HG03460 (cell line): ENCODE data around the gene DNAH8.

Experiments
- ATAC-seq: cut with Tn5 transposase; IDR thresholded peaks from one replicate; pipeline ENCODE4 v1.9.1; 2021; ENCODE audit not compliant: unreplicated experiment

Gene DNAH8

GRCh38 chr6:38944655-38945279 lies 229.7 kb downstream of the DNAH8 start:
- no peak for ATAC-seq

DNA sequence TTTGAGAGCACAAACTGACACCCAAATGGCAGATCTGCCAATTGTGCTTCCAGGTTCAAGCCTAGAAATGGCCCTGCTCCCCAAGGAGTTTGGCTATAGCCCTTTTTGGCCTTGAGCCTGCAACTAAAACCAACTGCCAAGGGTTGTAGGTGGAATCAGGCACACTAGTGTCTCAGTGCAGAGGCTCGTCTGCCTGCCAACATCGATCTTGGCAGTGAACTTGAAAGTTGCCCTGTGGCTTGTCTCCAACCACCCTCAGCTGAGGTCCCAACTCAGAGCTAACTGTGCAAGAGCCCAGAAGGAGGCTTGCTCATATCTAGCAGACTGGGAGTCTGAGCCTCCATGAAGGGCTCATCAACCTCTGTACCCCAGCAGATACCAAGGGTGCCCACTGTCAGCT lies 240.8 kb downstream of the DNAH8 start:
- no peak for ATAC-seq

DNA sequence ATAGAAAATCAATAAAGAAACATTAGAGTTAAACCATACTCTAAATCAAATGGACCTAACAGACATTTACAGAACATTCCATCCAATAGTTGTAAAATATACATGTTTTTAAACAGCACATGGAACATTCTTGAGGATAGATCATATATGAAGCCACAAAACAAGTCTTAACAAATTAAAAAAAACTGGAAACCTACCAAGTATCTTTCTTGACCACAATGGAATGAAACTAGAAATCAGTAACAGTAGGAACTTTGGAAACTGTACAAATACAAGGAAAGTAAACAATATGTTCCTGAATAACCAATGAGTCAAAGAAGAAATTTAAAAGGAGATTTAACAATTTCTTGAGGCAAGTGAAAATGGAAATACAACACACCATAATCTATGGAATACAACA lies 242.3 kb downstream of the DNAH8 start:
- no peak for ATAC-seq

- no peak for ATAC-seq
Observed at GRCh38 chr6:38959138-38959537, 244.0 kb downstream of the DNAH8 start.

GRCh38 chr6:38968702-38969149 lies 253.6 kb downstream of the DNAH8 start:
- no peak for ATAC-seq

- ATAC-seq, result no peak
Observed at GRCh38 chr6:38973178-38974057, 258.3 kb downstream of the DNAH8 start.

- no peak for ATAC-seq
Observed at GRCh38 chr6:38974389-38975151, 259.5 kb downstream of the DNAH8 start.

GRCh38 chr6:38975621-38976049 lies 260.5 kb downstream of the DNAH8 start:
- ATAC-seq, result no peak

- ATAC-seq, result no peak
Observed at GRCh38 chr6:38976051-38976450, 260.9 kb downstream of the DNAH8 start.

DNA sequence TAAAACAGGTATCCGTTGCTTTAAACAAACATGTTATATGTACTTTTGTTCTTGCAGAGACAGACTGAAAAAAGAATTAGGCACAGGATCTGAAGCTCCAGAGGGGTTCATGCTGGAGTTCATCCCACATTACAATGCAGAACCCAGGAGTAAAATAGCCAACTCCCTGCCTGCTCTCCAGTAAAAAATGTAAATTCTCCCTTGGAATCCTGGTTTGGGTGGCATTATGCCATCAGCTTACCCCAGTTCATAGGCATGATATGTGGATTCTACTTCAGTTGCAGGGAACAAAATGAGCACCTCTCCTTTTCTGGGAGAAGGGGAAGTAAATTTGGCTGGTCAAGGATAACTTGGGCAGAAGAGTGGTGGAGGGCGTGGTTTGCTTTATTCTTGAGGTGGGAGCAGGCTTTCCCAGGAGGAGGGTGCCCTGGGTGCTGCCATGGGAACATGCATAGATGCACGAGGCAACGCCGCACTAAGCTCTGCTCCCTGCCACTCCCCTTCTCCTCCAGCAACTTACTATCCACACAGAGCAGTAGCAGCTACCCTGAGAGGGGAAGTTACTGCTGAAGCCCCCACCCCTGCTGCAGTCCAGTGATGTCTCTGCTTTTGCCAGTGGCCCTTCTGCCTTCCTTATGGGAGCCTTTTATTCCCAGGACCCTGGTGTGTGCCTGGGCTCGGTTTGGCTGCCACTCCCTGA lies 261.8 kb downstream of the DNAH8 start:
- ATAC-seq, result no peak

GRCh38 chr6:38978139-38978704 lies 263.1 kb downstream of the DNAH8 start:
- ATAC-seq, result no peak

- no peak for ATAC-seq
Observed at GRCh38 chr6:38982470-38982869, 267.4 kb downstream of the DNAH8 start.

DNA sequence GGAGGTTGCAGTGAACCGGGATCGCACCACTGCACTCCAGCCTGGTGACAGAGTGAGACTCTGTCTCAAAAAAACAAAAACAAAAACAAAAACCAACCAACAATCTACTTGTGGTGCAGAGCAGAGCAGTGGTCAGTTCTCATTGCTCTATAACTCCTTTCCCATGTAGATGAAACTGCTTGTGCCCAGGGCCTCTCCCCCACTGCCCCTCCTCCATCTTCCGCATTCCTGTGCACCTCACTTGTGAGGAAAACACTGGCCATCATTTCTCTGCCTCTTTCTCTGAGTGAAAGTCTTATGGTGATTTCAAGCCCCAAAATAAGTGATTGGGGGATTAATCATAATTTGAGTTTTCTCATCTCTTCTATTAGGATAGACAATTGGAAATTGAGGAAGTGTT lies 269.6 kb downstream of the DNAH8 start:
- no peak for ATAC-seq

DNA sequence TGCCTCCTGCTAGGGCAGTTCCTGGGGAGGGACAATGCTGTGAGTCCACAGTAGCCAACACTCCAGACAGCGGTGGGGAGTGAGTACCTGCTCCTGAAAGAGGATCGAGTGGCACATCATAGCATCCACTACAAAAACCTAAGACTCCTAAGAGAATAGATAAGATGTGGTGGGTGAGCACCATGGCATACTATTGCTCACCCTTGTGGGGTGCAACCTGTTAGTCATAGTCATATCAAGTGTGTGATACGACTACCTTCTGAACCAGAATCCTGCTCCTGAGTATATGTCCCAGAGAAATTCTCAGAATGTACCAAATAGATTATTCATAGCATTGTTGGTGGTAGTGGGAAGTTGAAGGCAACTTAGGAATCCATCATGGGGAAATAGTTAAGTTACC lies 270.7 kb downstream of the DNAH8 start:
- no peak for ATAC-seq

GRCh38 chr6:38987503-38987902 lies 272.4 kb downstream of the DNAH8 start:
- no peak for ATAC-seq

DNA sequence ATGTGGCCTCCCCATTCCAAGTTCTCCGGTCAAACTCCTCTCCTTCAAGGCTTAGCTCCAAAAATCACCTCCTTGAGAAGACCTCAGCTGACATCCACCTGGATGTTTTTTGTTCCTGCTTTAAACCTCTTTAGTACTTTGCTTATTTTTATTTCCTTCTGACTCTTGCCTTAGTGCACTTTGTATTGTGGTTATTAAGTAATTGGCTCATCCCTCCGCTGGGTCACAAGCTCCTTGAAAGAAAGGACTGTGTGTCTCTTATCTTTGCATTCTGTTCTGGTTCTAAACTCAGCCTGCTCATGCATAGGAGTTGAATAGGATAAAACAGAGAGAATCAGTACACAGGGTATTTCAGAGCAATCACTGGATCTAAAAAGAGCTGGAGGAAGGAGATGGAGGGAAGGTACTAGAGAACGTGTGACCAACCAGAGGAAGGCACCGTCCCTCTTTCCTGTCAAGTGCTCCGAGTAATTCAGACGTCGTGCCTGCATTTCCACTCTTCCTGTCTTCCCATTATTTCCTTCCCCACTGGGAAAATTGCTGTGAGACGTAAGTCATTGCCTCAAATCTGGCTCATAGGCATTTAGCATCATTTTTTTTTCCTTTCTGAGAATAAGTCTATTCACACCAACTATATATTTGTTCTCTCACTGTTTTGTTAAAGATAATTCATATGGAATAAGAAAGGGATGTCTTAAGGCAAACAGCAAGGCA lies 273.8 kb downstream of the DNAH8 start:
- no peak for ATAC-seq

DNA sequence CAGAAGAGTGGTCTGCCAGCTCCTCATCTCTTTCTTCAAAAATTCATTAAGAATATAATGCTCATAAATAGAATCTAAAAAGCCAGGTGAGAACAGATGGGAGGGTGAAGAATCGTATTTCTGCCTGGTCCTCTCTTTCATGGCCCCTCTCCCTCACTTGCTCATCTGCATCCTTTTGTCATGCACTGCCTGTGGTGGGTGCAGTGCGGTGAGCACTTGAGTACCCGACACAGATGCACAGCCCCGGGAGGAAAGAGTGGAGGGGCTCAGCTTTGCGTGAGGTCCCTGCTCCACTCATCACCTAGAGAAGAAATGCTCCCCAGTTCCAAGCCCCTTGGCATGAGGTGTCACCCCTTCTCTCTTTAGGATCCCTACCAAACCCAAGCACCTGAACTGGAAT lies 275.4 kb downstream of the DNAH8 start:
- no peak for ATAC-seq

GRCh38 chr6:38996676-38997075 lies 281.6 kb downstream of the DNAH8 start:
- no peak for ATAC-seq

DNA sequence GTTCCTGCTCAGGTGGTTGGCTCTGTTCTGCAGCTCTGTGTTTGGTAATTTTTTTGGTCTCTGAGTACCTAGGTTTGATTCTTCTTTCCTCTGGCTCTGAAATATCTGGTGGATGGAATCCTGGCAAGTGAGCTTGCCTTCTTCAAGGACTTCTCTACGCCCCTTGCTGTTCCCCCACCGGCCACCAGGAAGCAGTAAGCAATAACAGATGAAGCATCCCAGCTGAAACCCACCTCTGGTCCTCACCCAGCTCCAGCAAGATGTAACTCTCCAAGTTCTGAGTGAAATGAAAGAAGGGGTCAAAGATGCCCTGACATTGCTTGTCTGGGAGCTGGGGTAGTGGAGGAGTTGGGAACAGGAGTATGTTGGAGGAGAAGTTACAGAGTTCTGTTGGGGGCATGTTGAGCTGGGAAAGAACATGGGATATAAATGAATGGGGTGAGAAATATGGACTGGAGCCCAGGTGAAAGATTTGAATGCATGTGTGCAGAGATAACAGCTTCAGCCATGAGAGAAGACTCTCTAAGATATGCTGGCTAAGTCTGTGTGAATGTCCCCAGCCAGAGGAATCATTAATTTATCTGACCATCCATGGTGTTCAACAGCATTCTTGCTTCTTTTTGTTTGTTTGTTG lies 282.1 kb downstream of the DNAH8 start:
- no peak for ATAC-seq

GRCh38 chr6:39003072-39003471 lies 288.0 kb downstream of the DNAH8 start:
- ATAC-seq, result no peak
